Measurements from ENCODE around the gene CDK5.

DNA sequence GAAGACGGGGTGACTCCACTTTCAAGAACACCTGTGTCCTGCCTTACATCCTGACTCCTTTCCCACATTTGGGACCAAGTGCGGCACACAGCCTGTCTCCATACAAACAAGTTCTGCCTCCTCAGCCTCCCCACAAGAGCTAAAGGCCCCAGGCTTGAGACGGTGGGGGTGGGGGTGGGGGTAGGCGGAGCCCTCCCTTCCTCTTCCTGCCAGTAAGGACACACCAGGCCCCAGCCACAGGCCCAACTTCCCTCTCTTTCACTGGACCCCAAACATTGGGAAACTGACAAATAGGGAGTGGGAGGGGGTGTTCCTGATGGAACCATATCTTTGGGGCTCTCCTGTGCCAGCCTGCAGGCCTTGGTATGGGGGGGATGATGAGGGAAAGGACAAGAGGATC lies 4.6 kb downstream of the CDK5 start:
- TF ChIP-seq EZH2 (IDR thresholded peaks at IDR 0.05; ENCODE audit: insufficient read depth, low read length): no peak
- TF ChIP-seq, protein P1, sequence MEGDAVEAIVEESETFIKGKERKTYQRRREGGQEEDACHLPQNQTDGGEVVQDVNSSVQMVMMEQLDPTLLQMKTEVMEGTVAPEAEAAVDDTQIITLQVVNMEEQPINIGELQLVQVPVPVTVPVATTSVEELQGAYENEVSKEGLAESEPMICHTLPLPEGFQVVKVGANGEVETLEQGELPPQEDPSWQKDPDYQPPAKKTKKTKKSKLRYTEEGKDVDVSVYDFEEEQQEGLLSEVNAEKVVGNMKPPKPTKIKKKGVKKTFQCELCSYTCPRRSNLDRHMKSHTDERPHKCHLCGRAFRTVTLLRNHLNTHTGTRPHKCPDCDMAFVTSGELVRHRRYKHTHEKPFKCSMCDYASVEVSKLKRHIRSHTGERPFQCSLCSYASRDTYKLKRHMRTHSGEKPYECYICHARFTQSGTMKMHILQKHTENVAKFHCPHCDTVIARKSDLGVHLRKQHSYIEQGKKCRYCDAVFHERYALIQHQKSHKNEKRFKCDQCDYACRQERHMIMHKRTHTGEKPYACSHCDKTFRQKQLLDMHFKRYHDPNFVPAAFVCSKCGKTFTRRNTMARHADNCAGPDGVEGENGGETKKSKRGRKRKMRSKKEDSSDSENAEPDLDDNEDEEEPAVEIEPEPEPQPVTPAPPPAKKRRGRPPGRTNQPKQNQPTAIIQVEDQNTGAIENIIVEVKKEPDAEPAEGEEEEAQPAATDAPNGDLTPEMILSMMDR (IDR thresholded peaks at IDR 0.05; ENCODE audit: insufficient read depth, low read depth, low read length): no peak
